K562 (cell line): Measurements from ENCODE around the gene CDCA4. TPM values are rescaled to one million over a fixed set of nuclear protein-coding genes. Genes with fewer than 3 reads are reported as not detected.

Experiments
- ATAC-seq: fragments of 200-7000 bp; cut with Tn5 transposase; 3 replicates; pipeline ENCODE4 v1.9.1; 2020; ENCODE audit warnings: moderate library complexity
- BruUV-seq: library from RNA; stranded (reverse); fragments of 400-500 nt; replicated peaks from 2 replicates; lab custom pipeline; 2021; lab: Mats Ljungman, UMichigan
- CTCF ChIA-PET: fragments of 300-600 bp; formaldehyde crosslinking; extraction: SDS; loops from one replicate; lab custom pipeline; 2021; ENCODE audit warnings: low intra/inter-chr PET ratio; lab: Yijun Ruan, JAX
- POLR2A ChIA-PET: fragments of 300-600, 350-650 bp; sonication (Branson Sonifier 250); formaldehyde crosslinking; extraction: SDS; loops from one replicate; lab custom pipeline; 2021; ENCODE audit warnings: antibody characterized with exemption, inconsistent platforms; lab: Yijun Ruan, JAX
- DNase-seq, 4 experiments: peaks; one replicate each; pipeline versions ENCODE4 v3.0.0 to v3.0.0-alpha.2; 2011 to 2018; ENCODE audit warnings: low spot score in 3 of 4, mixed read lengths in 3 of 4; ENCODE audit errors: extremely low read depth in 1 of 4
- FAIRE-seq: peaks from 2 replicates; lab custom pipeline; 2011; peaks lifted over from hg19 to GRCh38; lab: Jason Lieb, UNC
- H2AFZ ChIP-seq: 2 replicates; pipeline ENCODE4 v1.6.0; 2011; ENCODE audit warnings: low read depth, low read length, control low read depth, inconsistent platforms
- H3K27ac ChIP-seq: fragments of 200-600 bp; 3 replicates; pipeline ENCODE4 v1.8.0; 2011; ENCODE audit warnings: low read depth, mild to moderate bottlenecking, control low read depth, inconsistent platforms, low read length, moderate library complexity, mixed read lengths; ENCODE audit errors: extremely low read depth
- H3K27me3 ChIP-seq, 2 experiments: fragments of 300-600 bp in 1 of 2; 2 replicates in 1 of 2; 3 replicates in 1 of 2; pipeline versions ENCODE4 v1.6.0 to v1.8.0; 2011; ENCODE audit warnings: inconsistent platforms in 2 of 2, low read length in 2 of 2, mild to moderate bottlenecking in 1 of 2, mixed read lengths in 1 of 2, moderate library complexity in 1 of 2; ENCODE audit not compliant: control insufficient read depth in 2 of 2, insufficient read depth in 2 of 2
- H3K36me3 ChIP-seq: fragments of 300-600 bp; 3 replicates; pipeline ENCODE4 v1.8.0; 2011; ENCODE audit warnings: mild to moderate bottlenecking, low read length, inconsistent platforms; ENCODE audit not compliant: control insufficient read depth, insufficient read depth
- H3K4me1 ChIP-seq, 2 experiments: fragments of 200-600 bp in 1 of 2; replicated peaks in 1 of 2; 2 replicates in 1 of 2; 3 replicates in 1 of 2; pipeline versions ENCODE4 v1.5.1 to v1.8.0; 2011; ENCODE audit warnings: inconsistent platforms in 2 of 2, low read length in 2 of 2, mild to moderate bottlenecking in 1 of 2, mixed read lengths in 1 of 2, moderate library complexity in 1 of 2; ENCODE audit not compliant: control insufficient read depth in 2 of 2, insufficient read depth in 2 of 2
- H3K4me2 ChIP-seq: 2 replicates; pipeline ENCODE4 v1.6.1; 2011; ENCODE audit warnings: low read length, control low read depth, inconsistent platforms, mixed read lengths; ENCODE audit not compliant: insufficient read depth
- H3K4me3 ChIP-seq: fragments of 200-600 bp; sonication (generic), shearing (Covaris generic); 2 replicates; pipeline ENCODE4 v1.5.1; 2016; ENCODE audit warnings: control low read depth, inconsistent platforms
- H3K79me2 ChIP-seq: fragments of 200-600 bp; 3 replicates; pipeline ENCODE4 v1.8.0; 2011; ENCODE audit warnings: low read length, inconsistent platforms; ENCODE audit not compliant: control insufficient read depth, insufficient read depth
- H3K9ac ChIP-seq, 2 experiments: 2 replicates each; pipeline versions ENCODE4 v1.6.0 to v1.6.1; 2011; ENCODE audit warnings: low read depth in 2 of 2, low read length in 2 of 2, control low read depth in 1 of 2, inconsistent platforms in 1 of 2, mild to moderate bottlenecking in 1 of 2, mixed read lengths in 1 of 2; ENCODE audit not compliant: insufficient read depth in 1 of 2
- H3K9me1 ChIP-seq: one replicate; pipeline ENCODE4 v1.6.0; 2011; ENCODE audit warnings: inconsistent platforms, mild to moderate bottlenecking, low read length, moderate library complexity; ENCODE audit not compliant: control insufficient read depth, insufficient read depth
- H3K9me3 ChIP-seq: replicated peaks from 2 replicates; pipeline ENCODE4 v1.5.1; 2011; ENCODE audit warnings: low read depth, low read length, inconsistent platforms; ENCODE audit not compliant: control insufficient read depth, insufficient read depth
- H4K20me1 ChIP-seq: replicated peaks from 2 replicates; pipeline ENCODE4 v1.6.1; 2011; ENCODE audit warnings: low read length, inconsistent platforms, mixed read lengths; ENCODE audit not compliant: control insufficient read depth, insufficient read depth
- COPS2 ChIP-seq: fragments of 450-650 bp; conservative IDR thresholded peaks from 2 replicates; pipeline ENCODE4 v1.6.1; 2016; ENCODE audit warnings: mild to moderate bottlenecking, moderate library complexity
- MTF1 ChIP-seq: fragments of 250-450 bp; sonication (Bioruptor Pico); IDR thresholded peaks from 2 replicates; pipeline ENCODE4 v1.9.0; 2021; ENCODE audit warnings: moderate library complexity, mild to moderate bottlenecking, inconsistent platforms, borderline replicate concordance
- MYNN ChIP-seq, 2 experiments: sonication (generic); formaldehyde crosslinking in 1 of 2; IDR thresholded peaks; 2 replicates each; pipeline versions ENCODE4 v1.5.0 to v1.6.1; 2016 to 2020; ENCODE audit warnings: antibody characterized with exemption in 1 of 2, missing genetic modification reagents in 1 of 2
- SNAPC5 ChIP-seq: fragments of 250-450 bp; sonication (Bioruptor Pico); IDR thresholded peaks from 2 replicates; pipeline ENCODE4 v1.8.0; 2021; ENCODE audit warnings: moderate library complexity, mild to moderate bottlenecking, inconsistent platforms
- TCFL5 ChIP-seq: fragments of 250-450 bp; sonication (Bioruptor Pico); conservative IDR thresholded peaks from 2 replicates; pipeline ENCODE4 v1.6.1; 2021; ENCODE audit warnings: mild to moderate bottlenecking, moderate library complexity, matching md5 sums
- TRIM25 ChIP-seq: fragments of 450-650 bp; IDR thresholded peaks from 2 replicates; pipeline ENCODE4 v1.7.0; 2016; ENCODE audit warnings: borderline replicate concordance
- ZNF124 ChIP-seq: sonication (generic); formaldehyde crosslinking; IDR thresholded peaks from 2 replicates; pipeline ENCODE4 v1.8.1; 2022; ENCODE audit warnings: missing genetic modification reagents
- WGBS: fragments of 100-300 bp; shearing (Covaris generic); methylation state at CpG from one replicate; pipeline ENCODE4 v1.1.6; 2016; ENCODE audit warnings: low coverage, mixed read lengths; ENCODE audit not compliant: insufficient coverage; ENCODE audit errors: missing lambda C conversion rate; 5-methylcytosine and 5-hydroxymethylcytosine counted together
- in situ Hi-C: fragments of 300-500 bp; cut with MboI; formaldehyde crosslinking; loops from 4 replicates; pipeline ENCODE4 v1.15.0; 2018; ENCODE audit warnings: inconsistent platforms, mixed read lengths
- intact Hi-C: fragments of 100-400 bp; cut with micrococcal nuclease; formaldehyde crosslinking; loops from 2 replicates; pipeline ENCODE4 v1.14.2; 2022
- polyA plus RNA-seq, 8 experiments: library from polyadenylated mRNA; depleted of rRNA in 4 of 8; stranded (reverse) in 5 of 8; unstranded in 3 of 8; fragments of >200 nt; fragmentation: Nextera tagmentation in 2 of 8; fragmentation: Illumina TruSeq in 1 of 8; extraction: Ambion mirVana in 2 of 8; extraction: Trizol in 1 of 8; gene quantifications; 2 replicates each; pipeline versions ENCODE4 v1.2.1 to v1.2.3, GENCODE V29; 2011 to 2014; ENCODE audit warnings: inconsistent platforms in 1 of 8, missing spikeins in 1 of 8
- total RNA-seq, 7 experiments: library from RNA; depleted of rRNA in 6 of 7; stranded (reverse); fragments of >200 nt in 6 of 7; fragmentation: Illumina TruSeq in 2 of 7; extraction: Trizol in 2 of 7; gene quantifications; 2 replicates each; pipeline versions ENCODE4 v1.2.1 to v1.2.3, GENCODE V29; 2011 to 2021; ENCODE audit warnings: low replicate concordance in 1 of 7

The CDCA4 gene
- total and polyA plus RNA-seq, 9 of the 15 experiments (the other 6 are each of a cell fraction or from before 2014, with no cell fraction given) = 6.6 to 44.2 (median 23.0) TPM

GRCh38 chr14:105053421-105053820 is 32.5 kb upstream of the CDCA4 start (continued):
- no peak for TF ChIP-seq COPS2

- no peak overlapping the region for H3K27ac ChIP-seq
- CTCF ChIA-PET = no interaction called here
- FAIRE-seq = no peak
These were observed 31.2 kb upstream of the CDCA4 start for GRCh38 chr14:105052110-105052458.

More at GRCh38 chr14:105052110-105052458, 31.2 kb upstream of the CDCA4 start:
- POLR2A ChIA-PET = interaction anchor here (1.0 kb wide), 1 partner anchor 24 kb away, joined by 3 read pairs; no protein-coding TSS in a partner anchor
- no peak for DNase-seq
- H3K79me2 ChIP-seq = no peaks in the 10 kb centered on the region
- intact Hi-C loops (no loop called here), in situ Hi-C loops (no loop called here)
- ATAC-seq = no peak
- H3K9ac ChIP-seq = no peak overlapping the region
- no peak overlapping the region for H2AFZ ChIP-seq
- no peak overlapping the region for H3K4me2 ChIP-seq
- H3K4me1 ChIP-seq = peaks cover 0 to 31% of the 10 kb centered on the region in 2 experiments; a peak in 2 of 5 replicates
- no TSS peak for BruUV-seq
- H3K36me3 ChIP-seq = no peaks in the 10 kb centered on the region
- H3K9me3 ChIP-seq = no peaks in the 10 kb centered on the region
- 11% methylated on average over 3 of the region's 4 CpGs for WGBS
- TF ChIP-seq SNAPC5 (CRISPR knock-in tag) (no peak), TRIM25 (no peak), MTF1 (CRISPR knock-in tag) (no peak), TCFL5 (CRISPR knock-in tag) (no peak), MYNN (IDR thresholded peaks at IDR 0.05) (no peak), MYNN (CRISPR knock-in tag; IDR thresholded peaks at IDR 0.05) (no peak), ZNF124 (CRISPR knock-in tag) (no peak)
- no peaks in the 10 kb centered on the region; the same call in 1 of the 2 replicates for H4K20me1 ChIP-seq
- no peak overlapping the region for H3K4me3 ChIP-seq
- no peaks in the 10 kb centered on the region for H3K9me1 ChIP-seq
- H3K27me3 ChIP-seq = peaks cover 3 to 29% of the 10 kb centered on the region in 2 experiments; a peak in 4 of 5 replicates
